Stimulated activated CD4-positive, alpha-beta T cell treated with anti-CD3 and anti-CD28 coated beads, Interleukin-15, amount 100 ng/mL, for 1 hour (primary cell): ENCODE measurements around the gene GJA4.

Experiments
- DNase-seq, 2 donors: peaks; one replicate each; pipeline ENCODE4 v3.0.0-alpha.2; 2020; ENCODE audit warnings: low read depth in 1 of 2, low spot score in 1 of 2

The GJA4 gene

GRCh38 chr1:34792868-34793727 lies at the start of gene GJA4:
Gene GJA4, plus strand, starts transcription at chr1:34792999. Its CDS starts 1,215 bp downstream, at chr1:34794214.
- no peak for DNase-seq

- no peak for DNase-seq
Measured at GRCh38 chr1:34743775-34744174, 49.0 kb upstream of the GJA4 start.

GRCh38 chr1:34744851-34745250 lies 47.9 kb upstream of the GJA4 start:
- DNase-seq = no peak

- DNase-seq = no peak
Measured at GRCh38 chr1:34745666-34746065, 47.1 kb upstream of the GJA4 start.

- no peak for DNase-seq
Measured at GRCh38 chr1:34746101-34746500, 46.7 kb upstream of the GJA4 start.

GRCh38 chr1:34746785-34747637 lies 45.8 kb upstream of the GJA4 start:
- no peak for DNase-seq

GRCh38 chr1:34747638-34747941 lies 45.2 kb upstream of the GJA4 start:
- no peak for DNase-seq

- no peak for DNase-seq
Measured at GRCh38 chr1:34749992-34750391, 42.8 kb upstream of the GJA4 start.

- DNase-seq = no peak
Measured at GRCh38 chr1:34750610-34751009, 42.2 kb upstream of the GJA4 start.

GRCh38 chr1:34753163-34753562 lies 39.6 kb upstream of the GJA4 start:
- no peak for DNase-seq

GRCh38 chr1:34754964-34755637 lies 37.7 kb upstream of the GJA4 start, which contains the start of gene GJB5:
Gene GJB5, plus strand, starts transcription at chr1:34755047. Its CDS starts 2,284 bp downstream, at chr1:34757331.
- no peak for DNase-seq

GRCh38 chr1:34755961-34756360 lies 36.8 kb upstream of the GJA4 start:
- DNase-seq = no peak

- no peak for DNase-seq
Measured at GRCh38 chr1:34757386-34757785, 35.4 kb upstream of the GJA4 start.

- DNase-seq = no peak
Measured at GRCh38 chr1:34758751-34759150, 34.0 kb upstream of the GJA4 start.

GRCh38 chr1:34759503-34760357 lies 33.1 kb upstream of the GJA4 start, which contains the start of gene GJB4:
Gene GJB4, plus strand, starts transcription at chr1:34759740. Its CDS starts 1,515 bp downstream, at chr1:34761255.
- DNase-seq = no peak

- no peak for DNase-seq
Measured at GRCh38 chr1:34761176-34761761, 31.5 kb upstream of the GJA4 start.

- no peak for DNase-seq
Measured at GRCh38 chr1:34761776-34762307, 31.0 kb upstream of the GJA4 start.

GRCh38 chr1:34762474-34763141 lies 30.2 kb upstream of the GJA4 start:
- no peak for DNase-seq

- DNase-seq = no peak
Measured at GRCh38 chr1:34763142-34763781, 29.5 kb upstream of the GJA4 start.
